Testis (tissue), 2 donors: Measurements from ENCODE around the gene SRGAP1.

Source experiments
- CTCF ChIP-seq, 3 experiments: fragments of 450-650 bp in 2 of 3; fragments of 200-600 bp in 1 of 3; sonication (generic) in 1 of 3; IDR thresholded peaks; one replicate each; pipeline ENCODE4 v1.5.1; 2016 to 2019; ENCODE audit warnings: antibody characterized with exemption in 3 of 3, mild to moderate bottlenecking in 2 of 3, moderate library complexity in 1 of 3
- POLR2A ChIP-seq: fragments of 450-650 bp; IDR thresholded peaks from one replicate; pipeline ENCODE4 v1.6.1; 2017; ENCODE audit warnings: antibody characterized with exemption, mild to moderate bottlenecking, moderate library complexity

GRCh38 chr12:64039281-64039871 is 194.9 kb downstream of the SRGAP1 start:
- no peak for TF ChIP-seq CTCF (IDR thresholded peaks at IDR 0.05)
- TF ChIP-seq POLR2A = no peak
